Measurements from ENCODE around the gene CRYBB3. TPM values are rescaled to one million over a fixed set of nuclear protein-coding genes. Genes with fewer than 3 reads are reported as not detected.

CRYBB3 gene
- total and polyA plus RNA-seq, 10 of the 15 experiments (the other 5 are each of a cell fraction or from before 2014, with no cell fraction given): 0.26 TPM; not detected in 9

- POLR2A ChIA-PET: no interaction called here
- H4K20me1 ChIP-seq (ENCODE audit: control insufficient read depth, insufficient read depth): no peaks in the 10 kb centered on the region
- no peaks in the 10 kb centered on the region for H3K36me3 ChIP-seq (ENCODE audit: control insufficient read depth in 2 of 2, insufficient read depth in 2 of 2, low read length in 1 of 2)
- CTCF ChIA-PET: no interaction called here
- no peak for TF ChIP-seq HDAC6 (IDR thresholded peaks at IDR 0.05; ENCODE audit: unreplicated experiment)
- TF ChIP-seq IKZF1 (conservative IDR thresholded peaks at IDR 0.05): no peak
- TF ChIP-seq ZNF207 (IDR thresholded peaks at IDR 0.05; ENCODE audit: borderline replicate concordance): no peak
- TF ChIP-seq NKRF (conservative IDR thresholded peaks at IDR 0.05): no peak
- no peak for TF ChIP-seq ZBED1 (IDR thresholded peaks at IDR 0.05; ENCODE audit: borderline replicate concordance)
- no peak for TF ChIP-seq NFYB (IDR thresholded peaks at IDR 0.05; ENCODE audit: insufficient read depth, low read depth, low read length)
- no peak for TF ChIP-seq SPI1 (IDR thresholded peaks at IDR 0.05; ENCODE audit: borderline replicate concordance, insufficient read depth, low read depth, low read length)
- TF ChIP-seq NFIC (IDR thresholded peaks at IDR 0.05; ENCODE audit: low read depth, low read length): no peak
- TF ChIP-seq POLR2AphosphoS2 (IDR thresholded peaks at IDR 0.05; ENCODE audit: low read depth, low read length): no peak
- no peak for TF ChIP-seq ZBTB4 (CRISPR knock-in tag; IDR thresholded peaks at IDR 0.05)
- TF ChIP-seq RAD51 (IDR thresholded peaks at IDR 0.05): no peak
- no peak for TF ChIP-seq PAX5 (IDR thresholded peaks at IDR 0.05; ENCODE audit: borderline replicate concordance, low read depth, low read length)
- no peak for TF ChIP-seq HCFC1 (IDR thresholded peaks at IDR 0.05; ENCODE audit: low read length)
- no peak for TF ChIP-seq ZNF622 (IDR thresholded peaks at IDR 0.05)
- no peak for TF ChIP-seq IRF4 (IDR thresholded peaks at IDR 0.05; ENCODE audit: low read depth, low read length)
- ATAC-seq: no peak
- H3K9ac ChIP-seq (ENCODE audit: control insufficient read depth, insufficient read depth, low read length): no peak overlapping the region
- H3K4me1 ChIP-seq (ENCODE audit: control insufficient read depth, insufficient read depth, low read length): no peaks in the 10 kb centered on the region
- 51% methylated on average over 4 of the region's 4 CpGs for WGBS (ENCODE audit: insufficient coverage, insufficient replicate concordance, low lambda C conversion rate, missing lambda C conversion rate)
- no TSS peak for BruUV-seq (replicated peaks)
- H3K79me2 ChIP-seq (ENCODE audit: control insufficient read depth, insufficient read depth, low read length): no peaks in the 10 kb centered on the region
- no peak for DNase-seq (ENCODE audit: low read depth, low spot score)
- H3K9me3 ChIP-seq (replicated peaks; ENCODE audit: control insufficient read depth, insufficient read depth, low read length): no peaks in the 10 kb centered on the region
- H2AFZ ChIP-seq (ENCODE audit: control insufficient read depth, low read depth, low read length): no peak overlapping the region
- RAD21 ChIA-PET (ENCODE audit: unreplicated experiment): no interaction called here
- in situ Hi-C loops (cut with MboI): no loop called here
- H3K27me3 ChIP-seq (replicated peaks in 1 of 2; ENCODE audit: control insufficient read depth in 2 of 2, insufficient read depth in 2 of 2, low read length in 1 of 2): no peaks in the 10 kb centered on the region; a peak in 3 of 4 replicates
- H3K4me2 ChIP-seq (ENCODE audit: control insufficient read depth, insufficient read depth): no peak overlapping the region
- FAIRE-seq: no peak
- H3K4me3 ChIP-seq: no peak overlapping the region
- SMC1A ChIA-PET (ENCODE audit: uncharacterized antibody, unreplicated experiment): no interaction called here
- H3K27ac ChIP-seq (ENCODE audit: control insufficient read depth, insufficient read depth): no peak overlapping the region
- intact Hi-C loops (cut with micrococcal nuclease; ENCODE audit: unreplicated experiment): no loop called here
Observed at GRCh38 chr22:25156736-25157135, 42.9 kb upstream of the CRYBB3 start.

Measured in GM12878 (cell line).